BJ (cell line): ENCODE results near the gene PLA2G2D. TPM values are rescaled to one million over a fixed set of nuclear protein-coding genes. Genes with fewer than 3 reads are reported as not detected.

Experiments
- CTCF ChIA-PET: fragments of 350-600 bp; formaldehyde crosslinking; extraction: SDS; loops from one replicate; lab custom pipeline; 2021; ENCODE audit warnings: antibody characterized with exemption, inconsistent platforms; lab: Yijun Ruan, JAX
- POLR2A ChIA-PET: fragments of 300-600 bp; sonication (Branson Sonifier 250); formaldehyde crosslinking; extraction: SDS; loops from one replicate; lab custom pipeline; 2021; ENCODE audit warnings: antibody characterized with exemption; lab: Charles Lee
- DNase-seq: peaks from one replicate; pipeline ENCODE4 v3.0.0-alpha.2; 2011; ENCODE audit warnings: low read depth
- H3K27me3 ChIP-seq: 2 replicates; pipeline ENCODE4 v1.6.0; 2011; ENCODE audit warnings: low read length; ENCODE audit not compliant: control insufficient read depth, insufficient read depth
- H3K36me3 ChIP-seq: 2 replicates; pipeline ENCODE4 v1.5.1; 2011; ENCODE audit warnings: low read length; ENCODE audit not compliant: control insufficient read depth, insufficient read depth
- H3K4me3 ChIP-seq: 2 replicates; pipeline ENCODE4 v1.5.1; 2011; ENCODE audit warnings: low read depth, mild to moderate bottlenecking, control low read depth, low read length
- polyA plus RNA-seq: library from polyadenylated mRNA; depleted of rRNA; stranded (reverse); fragments of >200 nt; gene quantifications from 2 replicates; pipeline ENCODE4 v1.2.3, GENCODE V29; 2011
- TF ChIP-seq, protein P1 (sequence below): IDR thresholded peaks from 2 replicates; pipeline ENCODE4 v1.5.1; 2011; ENCODE audit warnings: low read depth, mild to moderate bottlenecking, control low read depth, inconsistent platforms, low read length, moderate library complexity; ENCODE audit not compliant: insufficient read depth

PLA2G2D gene
- polyA plus RNA-seq, 1 experiment: not detected

DNA sequence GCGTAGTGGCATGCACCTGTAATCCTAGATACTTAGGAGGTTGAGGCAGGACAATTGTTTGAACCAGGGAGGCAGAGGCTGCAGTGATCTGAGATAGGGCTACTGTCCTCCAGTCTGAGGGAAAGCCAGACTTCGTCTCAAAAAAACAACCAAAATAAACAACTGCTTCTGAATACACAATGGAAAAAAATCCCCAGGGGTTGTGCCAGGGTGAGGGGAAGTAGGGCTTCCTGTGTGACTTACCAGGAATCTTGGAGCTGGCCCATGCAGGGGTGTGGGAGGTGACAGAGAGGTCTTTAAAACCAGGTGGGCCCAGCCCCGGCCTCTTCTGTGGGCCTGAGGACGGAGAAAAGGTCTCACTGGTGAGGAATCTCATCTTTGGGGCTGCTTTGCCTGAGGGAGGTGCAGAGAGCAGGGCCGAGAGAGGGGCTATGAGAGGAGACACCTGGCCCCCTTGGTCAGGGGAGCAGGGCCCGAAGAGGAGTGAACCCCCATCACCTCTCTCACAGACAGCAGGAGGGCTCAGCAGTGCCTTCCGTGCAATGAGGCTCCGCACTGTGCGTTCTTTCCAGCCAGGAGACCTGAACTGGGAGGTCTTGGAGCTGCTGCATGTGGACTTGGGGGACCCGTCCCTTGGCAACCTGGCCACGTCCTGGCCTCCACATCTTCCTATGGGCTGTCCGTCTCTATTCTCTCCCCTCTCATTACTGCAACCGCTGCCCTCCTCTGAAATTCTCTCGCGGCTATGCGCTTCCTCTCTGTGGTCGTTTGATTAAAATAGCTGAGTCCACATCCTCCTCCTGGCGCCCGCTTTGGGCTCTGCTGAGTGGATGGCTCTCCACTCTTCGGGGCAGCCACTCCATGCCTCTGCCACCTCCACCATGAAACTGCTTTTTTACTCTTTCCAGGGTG is 38.6 kb downstream of the PLA2G2D start:
- DNase-seq: no peak
- CTCF ChIA-PET: interaction anchor here (0.7 to 0.8 kb wide), 2 partner anchors 10 to 115 kb away, joined by 3 to 4 read pairs; no protein-coding TSS in a partner anchor
- Histone ChIP-seq H3K4me3 (no peak overlapping the region), H3K27me3 (peaks cover 1% of the 10 kb centered on the region), H3K36me3 (no peaks in the 10 kb centered on the region)
- TF ChIP-seq, protein P1, sequence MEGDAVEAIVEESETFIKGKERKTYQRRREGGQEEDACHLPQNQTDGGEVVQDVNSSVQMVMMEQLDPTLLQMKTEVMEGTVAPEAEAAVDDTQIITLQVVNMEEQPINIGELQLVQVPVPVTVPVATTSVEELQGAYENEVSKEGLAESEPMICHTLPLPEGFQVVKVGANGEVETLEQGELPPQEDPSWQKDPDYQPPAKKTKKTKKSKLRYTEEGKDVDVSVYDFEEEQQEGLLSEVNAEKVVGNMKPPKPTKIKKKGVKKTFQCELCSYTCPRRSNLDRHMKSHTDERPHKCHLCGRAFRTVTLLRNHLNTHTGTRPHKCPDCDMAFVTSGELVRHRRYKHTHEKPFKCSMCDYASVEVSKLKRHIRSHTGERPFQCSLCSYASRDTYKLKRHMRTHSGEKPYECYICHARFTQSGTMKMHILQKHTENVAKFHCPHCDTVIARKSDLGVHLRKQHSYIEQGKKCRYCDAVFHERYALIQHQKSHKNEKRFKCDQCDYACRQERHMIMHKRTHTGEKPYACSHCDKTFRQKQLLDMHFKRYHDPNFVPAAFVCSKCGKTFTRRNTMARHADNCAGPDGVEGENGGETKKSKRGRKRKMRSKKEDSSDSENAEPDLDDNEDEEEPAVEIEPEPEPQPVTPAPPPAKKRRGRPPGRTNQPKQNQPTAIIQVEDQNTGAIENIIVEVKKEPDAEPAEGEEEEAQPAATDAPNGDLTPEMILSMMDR: no peak
- POLR2A ChIA-PET: no interaction called here

GRCh38 chr1:20079661-20080305 is 39.6 kb downstream of the PLA2G2D start:
- ChIA-PET CTCF (interaction anchor here (0.8 kb wide), 1 partner anchor 9 kb away, joined by 4 read pairs; no protein-coding TSS in a partner anchor), POLR2A (no interaction called here)
- Histone ChIP-seq H3K27me3 (peaks cover 1% of the 10 kb centered on the region), H3K4me3 (no peak overlapping the region), H3K36me3 (no peaks in the 10 kb centered on the region)
- TF ChIP-seq, protein P1: no peak
- DNase-seq: no peak

DNA sequence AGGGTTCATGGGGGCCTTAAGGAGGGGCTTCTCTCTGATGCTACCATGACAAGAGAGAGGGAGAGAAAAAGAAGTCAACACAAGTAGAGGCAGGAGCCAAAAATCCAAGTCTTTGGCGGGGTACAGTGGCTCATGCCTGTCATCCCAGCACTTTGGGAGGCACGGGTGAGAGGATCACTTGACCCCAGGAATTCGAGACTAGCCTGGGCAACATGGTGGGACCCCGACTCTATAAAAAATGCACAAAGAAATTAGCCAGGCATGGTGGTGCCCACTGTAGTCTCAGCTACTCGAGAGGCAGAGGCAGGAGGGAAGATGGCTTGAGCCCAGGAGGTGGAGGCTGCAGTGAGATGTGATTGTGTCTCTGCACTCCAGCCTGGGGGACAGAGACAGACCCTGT is 40.6 kb downstream of the PLA2G2D start:
- CTCF ChIA-PET: interaction anchor here (0.7 kb wide), 1 partner anchor 128 kb away, joined by 3 read pairs; no protein-coding TSS in a partner anchor

GRCh38 chr1:20078171-20078651 is 41.1 kb downstream of the PLA2G2D start:
- TF ChIP-seq, protein P1: no peak
- Histone ChIP-seq H3K27me3 (peaks cover 1% of the 10 kb centered on the region), H3K36me3 (no peaks in the 10 kb centered on the region), H3K4me3 (no peak overlapping the region)
- ChIA-PET POLR2A (no interaction called here), CTCF (interaction anchor here (1.2 kb wide), 1 partner anchor 19 kb away, joined by 3 read pairs; no protein-coding TSS in a partner anchor)
- DNase-seq: no peak

More for the DNA sequence above, 40.6 kb downstream of the PLA2G2D start:
- TF ChIP-seq, protein P1: no peak
- H3K4me3 ChIP-seq: no peak overlapping the region
- no peak for DNase-seq
- POLR2A ChIA-PET: no interaction called here
- no peaks in the 10 kb centered on the region for H3K36me3 ChIP-seq
- H3K27me3 ChIP-seq: peaks cover 1% of the 10 kb centered on the region
